Erythroblast (primary cell): Measurements from ENCODE around the gene LAPTM4A.

Experiments
- DNase-seq, 2 experiments: peaks; one replicate each; lab custom pipeline; 2025; lab: John Stamatoyannopoulos, UW
- GATA1 ChIP-seq: IDR thresholded peaks from 2 replicates; pipeline ENCODE4 v1.6.1; 2011; ENCODE audit warnings: low read depth, mild to moderate bottlenecking, control low read depth, low read length, moderate library complexity
- POLR2A ChIP-seq: IDR thresholded peaks from 2 replicates; pipeline ENCODE4 v1.6.1; 2011; ENCODE audit warnings: mild to moderate bottlenecking, low read length

Gene LAPTM4A

DNA sequence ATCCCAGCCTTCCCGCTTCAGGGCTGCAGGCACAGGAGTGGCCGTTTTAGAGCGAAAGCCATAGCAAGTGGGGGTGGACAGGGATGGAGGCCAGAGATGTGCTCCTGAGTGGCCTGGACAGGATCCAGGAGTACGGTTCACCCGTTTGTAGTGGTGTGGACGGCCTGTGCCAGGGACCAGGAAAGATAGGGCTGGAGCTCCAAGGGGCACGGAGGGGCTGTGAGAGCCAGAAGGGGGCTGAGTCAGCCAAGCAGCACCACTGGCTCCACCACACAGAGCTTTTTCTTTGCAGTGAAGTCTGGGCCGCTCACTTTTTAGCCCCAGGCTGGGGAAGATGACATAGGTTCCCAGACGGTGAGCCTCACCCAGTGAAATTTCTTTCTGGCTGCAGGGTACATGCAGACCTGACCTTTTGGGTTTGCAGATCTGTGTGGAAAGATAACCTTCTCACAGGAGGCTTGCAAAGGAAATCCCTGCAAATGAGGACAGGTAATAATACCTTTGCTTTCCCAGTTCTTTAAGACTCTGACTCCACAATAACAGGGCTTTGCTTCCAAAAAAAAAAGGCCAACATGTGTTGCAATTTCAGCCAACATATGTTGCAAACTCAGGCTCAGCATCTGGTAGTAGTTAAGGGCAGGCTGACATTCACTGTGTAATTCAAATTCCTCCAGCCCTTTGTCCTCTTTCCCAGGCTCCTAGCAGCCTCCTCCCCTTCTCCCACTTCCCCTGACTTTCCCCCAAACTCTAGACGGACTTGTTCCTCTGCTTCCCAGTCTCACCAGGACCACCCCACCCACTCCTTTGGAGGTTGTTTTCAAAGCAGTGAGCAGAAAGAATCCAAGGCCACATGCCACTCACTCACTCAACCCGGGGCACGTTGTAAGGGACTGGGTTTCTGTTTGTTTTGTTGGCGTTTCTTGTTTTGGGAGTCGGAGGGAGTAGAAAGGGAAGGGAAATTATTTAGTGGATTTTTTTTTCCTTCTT lies 20.3 kb upstream of the LAPTM4A start:
- TF ChIP-seq POLR2A (no peak), GATA1 (no peak)
- DNase-seq: no peak

DNA sequence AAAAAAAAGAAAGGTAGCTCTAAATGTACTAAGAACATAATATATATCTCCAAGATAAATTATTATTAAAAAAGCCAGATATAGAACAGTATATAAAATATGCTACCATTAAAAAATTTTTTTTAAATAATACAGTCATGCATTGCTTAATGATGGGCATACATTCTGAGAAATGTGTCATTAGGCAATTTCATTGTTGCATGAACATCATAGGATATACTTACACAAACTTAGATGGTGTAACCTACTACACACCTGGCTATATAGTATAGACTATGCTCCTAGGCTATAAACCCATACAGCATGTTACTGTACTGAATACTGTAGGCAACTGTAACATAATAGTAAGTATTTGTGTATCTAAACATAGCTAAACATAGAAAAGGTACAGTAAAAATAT lies 18.3 kb upstream of the LAPTM4A start:
- no peak for TF ChIP-seq GATA1
- no peak for TF ChIP-seq POLR2A
- DNase-seq: no peak

DNA sequence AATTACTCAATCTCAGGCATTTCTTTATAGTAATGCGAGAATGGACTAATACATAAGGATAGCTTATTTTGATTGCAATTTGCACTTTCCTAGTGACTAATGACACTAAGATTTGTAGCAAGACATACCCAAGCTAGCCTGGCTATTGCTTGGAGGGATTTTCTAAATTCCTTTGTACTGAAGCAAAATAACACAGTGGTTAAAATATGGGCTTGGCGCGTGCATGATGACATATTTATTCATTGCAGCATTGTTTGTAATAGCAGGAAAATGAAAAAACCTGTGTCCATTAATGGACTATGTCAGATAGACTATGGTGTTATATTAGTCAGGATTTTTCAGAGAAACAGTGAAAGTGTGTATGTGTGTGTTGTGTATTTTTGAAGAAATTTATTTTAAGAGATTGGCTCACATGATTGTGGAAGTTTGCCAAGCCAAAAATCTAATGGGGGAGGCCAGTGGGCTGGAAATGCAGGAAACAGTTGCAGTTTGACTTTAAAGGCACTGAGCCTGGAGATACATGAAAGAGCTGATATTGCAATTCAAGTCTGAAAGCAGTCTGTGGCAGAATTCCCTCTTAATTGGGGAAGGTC lies 16.7 kb upstream of the LAPTM4A start:
- DNase-seq: no peak
- no peak for TF ChIP-seq POLR2A
- no peak for TF ChIP-seq GATA1

DNA sequence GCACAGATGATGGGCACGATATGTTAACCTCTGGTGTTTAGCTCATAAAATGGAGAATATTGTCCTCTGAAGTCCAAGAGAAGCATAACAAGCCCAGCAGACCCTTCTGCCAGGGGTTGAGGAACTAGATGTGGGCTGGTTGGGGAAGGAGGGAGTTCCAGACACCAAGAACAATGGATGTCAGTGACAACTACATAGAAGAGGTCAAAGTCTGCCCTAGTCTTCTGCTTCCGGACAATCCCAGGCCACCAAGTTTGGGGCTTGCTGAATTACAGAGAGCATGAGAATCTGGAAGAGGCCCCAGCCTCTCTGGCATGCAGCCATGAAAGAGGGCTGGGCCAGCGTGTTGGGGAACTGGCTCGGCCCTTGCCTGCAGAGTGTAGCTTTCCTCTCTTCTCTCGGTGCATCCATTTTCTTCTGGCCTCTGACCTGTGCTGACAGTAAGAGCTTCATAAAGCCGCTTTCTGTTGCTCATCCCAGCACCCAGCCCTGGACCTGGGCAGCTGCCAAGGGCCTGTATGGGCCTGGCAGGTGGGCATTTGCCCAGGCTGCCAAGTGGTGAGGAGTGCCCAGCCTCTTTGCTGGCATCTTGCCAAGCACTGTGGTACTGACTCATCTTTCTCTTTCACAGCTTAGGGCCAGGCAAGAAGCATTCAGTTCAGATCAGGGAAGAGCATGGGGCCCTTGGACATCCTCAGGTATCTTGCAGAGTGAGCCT lies 14.6 kb upstream of the LAPTM4A start:
- no peak for TF ChIP-seq POLR2A
- TF ChIP-seq GATA1: no peak
- DNase-seq: peak; percentile 48 to 67

DNA sequence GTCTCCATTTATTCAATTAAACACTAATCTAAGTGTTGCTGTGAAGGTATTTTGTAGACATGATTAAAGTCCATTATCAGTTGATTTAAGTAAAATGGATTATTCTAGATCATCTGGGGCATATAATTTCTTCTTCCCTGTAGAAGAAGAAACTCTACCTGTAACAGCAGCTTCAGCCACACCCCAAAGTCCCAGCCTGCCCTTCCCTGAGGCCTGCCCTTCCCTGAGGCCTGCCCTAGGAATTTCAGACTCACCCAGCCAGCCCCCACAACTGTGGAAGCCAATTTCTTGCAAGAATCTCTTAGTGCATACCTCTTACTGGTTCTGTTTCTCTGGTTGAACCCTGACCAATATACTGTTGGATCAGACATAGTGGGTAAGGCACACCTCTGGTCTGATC lies 13.4 kb upstream of the LAPTM4A start:
- TF ChIP-seq POLR2A: no peak
- TF ChIP-seq GATA1: no peak

DNA sequence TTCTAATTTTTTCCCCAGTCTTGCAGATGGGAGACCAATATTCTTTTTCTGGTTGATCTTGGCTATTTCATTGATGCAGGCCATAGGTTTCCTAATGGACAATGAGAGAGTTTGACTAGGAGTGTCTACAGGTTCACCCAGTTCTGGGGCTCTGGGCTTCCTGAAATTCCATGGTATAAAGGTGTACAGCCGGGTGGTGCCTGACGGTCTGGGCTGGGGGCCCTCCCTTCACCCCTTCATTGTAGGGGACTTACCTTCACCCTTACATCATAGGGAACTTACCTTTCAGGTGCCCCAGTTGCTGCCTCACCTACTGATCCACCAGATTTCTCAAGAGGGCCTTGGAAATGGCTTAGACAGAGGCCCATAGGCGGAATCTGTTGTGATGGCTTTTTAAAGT lies 13.0 kb upstream of the LAPTM4A start:
- no peak for DNase-seq
- TF ChIP-seq POLR2A: no peak
- TF ChIP-seq GATA1: no peak

More for the DNA sequence above, 13.4 kb upstream of the LAPTM4A start:
- DNase-seq: no peak

DNA sequence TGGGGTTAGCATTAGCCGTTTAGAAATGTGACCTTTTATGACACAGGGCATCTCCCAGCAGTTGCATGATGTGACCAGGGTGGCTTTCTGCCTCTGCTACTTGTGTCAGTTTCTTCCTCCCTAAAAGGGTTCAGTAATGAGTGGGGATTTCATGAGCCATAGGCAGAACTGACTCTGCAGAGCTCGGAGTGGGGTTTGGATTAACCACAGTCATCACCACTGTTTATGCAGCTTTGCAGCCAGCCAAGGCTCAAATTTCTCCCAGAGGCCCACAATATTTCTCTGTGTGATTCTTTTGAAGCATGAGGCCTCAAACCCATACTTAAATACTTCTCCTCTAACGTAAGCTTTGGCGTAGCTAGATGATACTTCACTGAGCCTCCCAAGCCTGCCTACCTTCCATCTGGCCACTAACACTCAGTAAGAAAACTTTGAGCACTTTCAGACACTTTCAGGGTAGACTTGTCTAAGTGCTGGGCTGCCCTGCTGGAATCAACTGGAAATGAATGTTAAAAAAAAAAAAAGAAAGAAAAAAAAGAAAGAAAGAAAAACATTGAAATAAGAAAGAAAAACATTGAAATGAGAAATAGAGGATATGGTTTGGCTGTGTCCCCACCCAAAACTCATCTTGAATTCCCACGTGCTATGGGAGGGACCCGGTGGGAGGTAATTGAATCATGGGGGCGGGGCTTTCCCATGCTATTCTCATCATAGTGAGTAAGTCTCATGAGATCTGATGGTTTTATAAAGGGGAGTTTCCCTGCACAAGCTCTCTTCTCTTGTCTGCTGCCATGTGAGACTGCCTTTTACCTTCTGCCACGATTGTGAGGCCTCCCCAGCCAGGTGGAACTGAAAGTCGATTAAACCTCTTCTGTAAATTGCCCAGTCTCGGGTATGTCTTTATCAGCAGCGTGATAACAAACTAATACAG lies 11.5 kb upstream of the LAPTM4A start:
- peak in 1 of 2 experiments; percentile 10 for DNase-seq

DNA sequence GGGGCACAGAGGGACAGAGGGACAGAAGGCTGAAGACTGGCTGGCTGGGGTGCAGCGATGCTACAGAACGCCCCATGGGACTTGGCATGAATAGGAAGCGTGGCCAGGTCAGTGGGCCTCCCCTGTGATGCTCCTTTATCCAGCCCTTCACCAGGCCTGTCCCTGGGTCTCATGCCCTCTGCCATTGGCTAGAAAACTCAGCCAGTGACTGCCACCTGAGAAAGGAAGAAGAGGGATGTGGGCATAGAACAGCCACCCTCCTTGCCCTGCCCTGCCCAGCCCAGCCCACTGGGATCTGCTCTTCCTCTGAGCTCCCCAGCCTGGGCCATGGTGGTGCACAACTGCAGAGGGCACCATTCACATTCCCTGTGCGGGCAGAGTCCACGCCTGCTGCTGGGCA lies 10.5 kb upstream of the LAPTM4A start:
- DNase-seq: no peak
- no peak for TF ChIP-seq POLR2A
- TF ChIP-seq GATA1: no peak

More for the DNA sequence above, 11.5 kb upstream of the LAPTM4A start:
- TF ChIP-seq POLR2A: no peak
- no peak for TF ChIP-seq GATA1

DNA sequence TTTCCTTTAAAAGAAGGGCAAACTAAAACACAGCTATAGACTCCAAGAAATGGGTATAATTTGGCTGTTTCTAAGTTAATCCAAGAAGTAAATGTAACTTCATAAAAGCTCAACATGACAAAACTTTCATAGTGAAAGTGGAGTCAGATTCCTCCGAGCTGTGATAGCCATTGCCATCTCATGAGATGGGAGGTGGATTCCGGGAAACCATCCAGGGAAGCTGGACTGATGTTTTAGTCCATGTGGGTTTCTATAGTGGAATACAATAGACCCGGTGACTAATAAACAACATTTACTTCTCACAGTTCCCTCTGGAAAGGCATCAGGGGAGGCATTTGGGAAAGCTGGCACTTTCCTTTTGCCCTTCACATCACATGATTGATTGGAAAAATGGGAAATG lies 10.0 kb upstream of the LAPTM4A start:
- TF ChIP-seq POLR2A (no peak), GATA1 (no peak)
- no peak for DNase-seq

DNA sequence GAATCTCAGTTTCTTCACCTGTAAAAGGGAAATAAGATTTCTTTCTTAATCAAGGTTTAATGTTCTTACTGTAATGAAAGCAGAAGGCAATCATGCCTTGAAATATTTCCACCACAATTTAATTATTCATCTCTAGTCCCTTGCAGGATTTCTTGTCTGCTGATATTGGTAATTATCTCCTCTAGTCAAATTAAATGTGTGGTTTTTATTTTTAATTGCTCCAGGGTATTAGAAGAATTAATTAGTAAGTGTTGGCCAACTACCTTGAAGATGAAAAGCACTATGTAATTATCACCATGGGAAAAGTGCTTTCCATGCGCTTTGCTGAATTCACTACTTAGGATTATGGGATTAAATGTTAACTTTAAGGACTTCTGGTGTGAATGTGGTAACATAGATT lies 8.7 kb upstream of the LAPTM4A start:
- no peak for DNase-seq
- TF ChIP-seq GATA1: no peak
- TF ChIP-seq POLR2A: no peak

DNA sequence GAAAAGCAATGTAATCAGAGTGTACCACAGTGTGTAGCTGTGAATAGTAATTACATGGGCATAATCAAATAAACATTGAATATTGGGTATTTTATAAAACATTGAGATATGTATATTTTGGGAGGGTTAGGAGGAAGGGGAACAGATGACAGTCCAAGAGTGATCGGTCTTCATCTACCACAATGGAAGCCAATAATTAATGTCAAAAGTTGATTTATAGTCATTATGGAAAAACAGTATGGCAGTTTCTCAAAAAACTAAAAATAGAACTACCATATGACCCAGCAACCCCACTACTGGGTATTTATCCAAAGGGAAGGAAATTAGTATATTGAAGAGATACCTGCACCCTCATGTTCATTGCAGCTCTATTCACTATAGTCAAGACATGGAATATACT lies 5.8 kb upstream of the LAPTM4A start:
- TF ChIP-seq GATA1 (no peak), POLR2A (no peak)
- no peak for DNase-seq

DNA sequence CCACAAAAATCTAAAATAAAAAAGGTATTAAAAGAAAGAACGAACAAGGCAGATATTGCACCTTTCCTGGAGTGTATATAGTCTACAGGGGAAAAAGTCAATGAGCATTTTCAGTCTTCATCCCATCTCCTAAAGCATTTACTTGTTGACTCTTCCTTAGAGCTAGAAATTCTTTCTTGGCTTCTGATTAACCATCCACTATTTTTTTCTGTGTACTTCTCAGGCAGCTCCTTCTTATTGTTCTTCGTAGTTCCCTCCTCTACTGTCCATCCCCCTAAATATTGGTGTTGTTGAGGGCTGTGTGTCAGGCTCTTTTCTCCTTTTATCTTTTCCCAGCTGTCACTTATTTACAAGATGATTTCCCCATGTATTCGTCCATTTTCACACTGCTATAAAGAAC lies 3.5 kb upstream of the LAPTM4A start:
- TF ChIP-seq GATA1 (no peak), POLR2A (no peak)

DNA sequence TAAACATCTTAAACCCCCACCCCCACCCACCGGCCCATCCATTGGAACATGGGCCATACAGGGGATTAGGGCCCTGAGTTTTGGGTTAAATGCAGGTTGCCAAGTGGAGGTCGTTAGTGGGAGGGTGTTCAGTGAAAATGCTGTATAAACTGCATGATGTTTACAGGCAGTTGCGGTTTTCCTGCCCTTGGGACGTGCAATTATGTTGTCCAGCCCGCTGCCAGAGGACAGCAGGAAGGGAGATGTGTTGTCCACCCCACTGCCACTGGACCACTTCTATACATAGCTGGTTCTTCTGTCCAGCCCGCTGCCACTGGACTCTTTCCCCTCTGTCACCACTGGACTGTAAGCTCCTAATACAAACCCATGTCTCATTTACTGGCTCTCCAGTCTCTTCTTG lies 2.7 kb upstream of the LAPTM4A start:
- no peak for DNase-seq
- TF ChIP-seq POLR2A (no peak), GATA1 (no peak)

More for the DNA sequence above, 3.5 kb upstream of the LAPTM4A start:
- DNase-seq: no peak
